Epithelial cell of esophagus (primary cell): ENCODE measurements around the gene SLC10A1.

Source experiments
- DNase-seq: peaks from one replicate; pipeline ENCODE4 v3.0.0; 2010; ENCODE audit warnings: low read depth
- H3K4me3 ChIP-seq: 2 replicates; pipeline ENCODE4 v1.5.1; 2011; ENCODE audit warnings: mild to moderate bottlenecking, low read length, control low read depth
- CTCF ChIP-seq: IDR thresholded peaks from 2 replicates; pipeline ENCODE4 v1.5.1; 2011; ENCODE audit warnings: low read depth, mild to moderate bottlenecking, low read length, control low read depth, inconsistent platforms; ENCODE audit not compliant: insufficient read depth; ENCODE audit errors: missing control alignments

The SLC10A1 gene

GRCh38 chr14:69794791-69795190 is 2.2 kb downstream of the SLC10A1 start:
- no peak for DNase-seq
- H3K4me3 ChIP-seq = no peak overlapping the region
- no peak for TF ChIP-seq CTCF

- no peak overlapping the region for H3K4me3 ChIP-seq
- DNase-seq = no peak
- TF ChIP-seq CTCF = no peak
Observed at GRCh38 chr14:69792887-69793421, 4.1 kb downstream of the SLC10A1 start.

GRCh38 chr14:69789118-69789640 is 7.9 kb downstream of the SLC10A1 start:
- DNase-seq = peak; percentile 91
- H3K4me3 ChIP-seq = no peak overlapping the region
- TF ChIP-seq CTCF = no peak

GRCh38 chr14:69786603-69787002 is 10.4 kb downstream of the SLC10A1 start:
- H3K4me3 ChIP-seq = no peak overlapping the region
- no peak for TF ChIP-seq CTCF

GRCh38 chr14:69784942-69785341 is 12.1 kb downstream of the SLC10A1 start:
- H3K4me3 ChIP-seq = no peak overlapping the region
- no peak for TF ChIP-seq CTCF
- no peak for DNase-seq

More at GRCh38 chr14:69786603-69787002, 10.4 kb downstream of the SLC10A1 start:
- no peak for DNase-seq

- H3K4me3 ChIP-seq = no peak overlapping the region
- no peak for TF ChIP-seq CTCF
- no peak for DNase-seq
Observed at GRCh38 chr14:69780952-69781351, 16.1 kb downstream of the SLC10A1 start.

GRCh38 chr14:69780092-69780491 is 16.9 kb downstream of the SLC10A1 start:
- TF ChIP-seq CTCF = no peak
- DNase-seq = no peak
- no peak overlapping the region for H3K4me3 ChIP-seq
